Measurements from ENCODE around the gene GRAMD1B. TPM values are rescaled to one million over a fixed set of nuclear protein-coding genes. Genes with fewer than 3 reads are reported as not detected.
"Not testable (repeated sequence)": the region's sequence is repeated elsewhere in the genome, so short reads cannot be mapped to it uniquely, and the experiment has no call there.

GRAMD1B gene
- total RNA-seq, 4 donors from 2014 or later = 0.30 to 1.5 (median 0.68) TPM

- intact Hi-C loops (cut with DNase I; ENCODE audit: low total_unique reads) = no loop called here
- DNase-seq (ENCODE audit: low spot score in 2 of 2) = no peak
- no peak overlapping the region for H3K4me3 ChIP-seq (ENCODE audit: low read depth, poor library complexity, severe bottlenecking)
- WGBS, 2 donors = 86 to 93% methylated on average over 4 of the region's 4 CpGs
- TF ChIP-seq POLR2A (IDR thresholded peaks at IDR 0.05) = no peak
- no peak for TF ChIP-seq CTCF (IDR thresholded peaks at IDR 0.05)
Observed at GRCh38 chr11:123516238-123516637, 86.2 kb downstream of the GRAMD1B start.

- no peak for DNase-seq (ENCODE audit: low spot score in 2 of 2)
- TF ChIP-seq POLR2A (IDR thresholded peaks at IDR 0.05) (no peak), CTCF (IDR thresholded peaks at IDR 0.05) (no peak)
- 71 to 75% methylated on average over 17 of the region's 17 CpGs for WGBS, 2 donors
- H3K4me3 ChIP-seq (ENCODE audit: low read depth, poor library complexity, severe bottlenecking) = no peak overlapping the region
- intact Hi-C loops (cut with DNase I; ENCODE audit: low total_unique reads) = no loop called here
Observed at GRCh38 chr11:123517559-123518364, 87.7 kb downstream of the GRAMD1B start.

- DNase-seq (ENCODE audit: low spot score in 2 of 2) = peak in 1 of 2 donors; percentile 25
- WGBS, 2 donors = 63 to 64% methylated on average over 9 of the region's 9 CpGs
- H3K4me3 ChIP-seq (ENCODE audit: low read depth, poor library complexity, severe bottlenecking) = no peak overlapping the region
- intact Hi-C loops (cut with DNase I; ENCODE audit: low total_unique reads) = no loop called here
- no peak for TF ChIP-seq CTCF (IDR thresholded peaks at IDR 0.05)
- TF ChIP-seq POLR2A (IDR thresholded peaks at IDR 0.05) = no peak
Observed at GRCh38 chr11:123518496-123519054, 88.5 kb downstream of the GRAMD1B start.

GRCh38 chr11:123519055-123519796 lies 89.2 kb downstream of the GRAMD1B start:
- no peak for TF ChIP-seq POLR2A (IDR thresholded peaks at IDR 0.05)
- no peak for TF ChIP-seq CTCF (IDR thresholded peaks at IDR 0.05)
- no peak overlapping the region for H3K4me3 ChIP-seq (ENCODE audit: low read depth, poor library complexity, severe bottlenecking)
- peak in 1 of 2 donors; percentile 63 for DNase-seq (ENCODE audit: low spot score in 2 of 2)
- intact Hi-C loops (cut with DNase I; ENCODE audit: low total_unique reads) = no loop called here
- 61 to 63% methylated on average over 11 of the region's 11 CpGs for WGBS, 2 donors

GRCh38 chr11:123519797-123520193 lies 89.7 kb downstream of the GRAMD1B start:
- intact Hi-C loops (cut with DNase I; ENCODE audit: low total_unique reads) = no loop called here
- TF ChIP-seq POLR2A (IDR thresholded peaks at IDR 0.05) (no peak), CTCF (IDR thresholded peaks at IDR 0.05) (no peak)
- 68 to 82% methylated on average over 7 of the region's 7 CpGs for WGBS, 2 donors
- no peak for DNase-seq (ENCODE audit: low spot score in 2 of 2)
- no peak overlapping the region for H3K4me3 ChIP-seq (ENCODE audit: low read depth, poor library complexity, severe bottlenecking)

GRCh38 chr11:123520476-123520875 lies 90.4 kb downstream of the GRAMD1B start:
- 94 to 97% methylated on average over 6 of the region's 6 CpGs for WGBS, 2 donors
- intact Hi-C loops (cut with DNase I; ENCODE audit: low total_unique reads); H3K4me3 ChIP-seq (ENCODE audit: low read depth, poor library complexity, severe bottlenecking); DNase-seq (ENCODE audit: low spot score in 2 of 2): not testable (repeated sequence)
